GM18907 (cell line): ENCODE measurements around the gene MARCHF2.

ENCODE experiments used
- ATAC-seq: cut with Tn5 transposase; IDR thresholded peaks from one replicate; pipeline ENCODE4 v1.9.1; 2021; ENCODE audit warnings: mild to moderate bottlenecking, moderate library complexity; ENCODE audit not compliant: unreplicated experiment

Gene MARCHF2

DNA sequence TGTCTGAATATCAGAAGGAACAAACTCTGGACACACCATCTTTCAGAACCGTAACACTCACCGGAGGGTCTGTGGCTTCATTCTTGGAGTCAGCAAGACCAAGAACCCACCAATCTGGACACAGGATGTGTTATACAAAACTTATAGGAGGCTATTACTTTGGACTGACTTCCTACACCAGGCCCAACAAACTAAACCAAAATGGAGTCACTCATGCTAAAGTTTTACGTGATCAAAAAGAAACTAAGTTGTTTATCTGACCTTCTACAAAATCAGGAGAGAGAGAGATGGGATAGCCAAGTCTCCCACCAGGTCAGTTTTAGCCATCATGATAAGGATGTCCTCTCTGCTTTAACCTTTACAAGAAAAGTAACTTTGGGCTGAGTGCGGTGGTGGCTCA lies 26.1 kb upstream of the MARCHF2 start:
- no peak for ATAC-seq

DNA sequence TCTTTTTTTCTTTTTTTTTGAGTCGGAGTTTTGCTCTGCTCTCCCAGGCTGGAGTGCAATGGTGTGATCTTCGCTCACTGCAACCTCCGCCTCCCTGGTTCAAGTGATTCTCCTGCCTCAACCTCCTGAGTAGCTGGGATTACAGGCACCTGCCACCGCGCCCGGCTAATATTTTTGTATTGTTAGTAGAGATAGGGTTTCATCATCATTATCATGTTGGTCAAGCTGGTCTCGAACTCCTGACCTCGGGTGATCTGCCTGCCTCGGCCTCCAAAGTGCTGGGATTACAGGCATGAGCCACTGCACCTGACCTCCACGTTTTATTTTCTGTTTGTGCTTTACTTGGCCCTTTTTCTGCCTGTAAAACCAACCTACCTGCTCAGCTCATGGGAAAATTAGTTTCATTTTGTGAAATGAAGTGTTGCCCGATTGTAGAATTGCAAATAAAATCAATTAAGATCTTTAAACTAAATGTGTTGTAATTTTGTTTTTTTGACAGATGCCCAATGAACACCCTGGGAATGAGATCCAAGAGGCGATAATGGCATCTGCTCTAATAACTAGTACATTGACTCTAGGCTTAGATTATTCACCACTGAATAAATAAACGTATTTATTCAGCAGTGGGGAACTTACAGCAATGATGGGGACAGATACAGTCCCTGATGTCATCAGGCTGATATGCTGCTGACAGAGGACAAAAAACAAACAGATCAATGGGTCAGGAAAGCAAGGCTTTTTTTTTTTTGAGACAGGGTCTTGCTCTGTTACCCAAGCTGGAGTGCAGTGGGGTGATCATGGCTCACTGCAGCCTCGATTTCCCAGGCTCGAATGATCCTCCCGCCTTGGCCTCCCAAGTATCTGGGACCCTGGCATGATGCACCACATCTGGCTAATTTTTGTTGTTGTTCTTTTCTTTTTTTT lies 25.2 kb upstream of the MARCHF2 start:
- no peak for ATAC-seq

DNA sequence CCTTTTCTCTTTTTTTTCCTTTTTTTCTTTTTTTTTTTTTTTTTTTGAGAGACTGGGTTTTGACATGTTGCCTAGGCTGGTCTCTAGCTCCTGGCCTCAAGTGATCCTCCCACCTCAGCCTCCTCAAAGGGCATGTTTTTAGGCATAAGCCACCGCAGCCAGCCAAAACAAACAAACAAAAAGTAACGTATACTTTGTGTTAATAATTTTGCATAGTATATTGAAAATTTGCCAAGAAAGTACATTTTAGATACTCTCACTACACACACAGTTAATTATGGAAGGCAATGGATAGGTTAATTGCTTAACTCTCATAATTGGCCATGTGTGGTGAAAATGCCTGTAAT lies 24.5 kb upstream of the MARCHF2 start:
- ATAC-seq: no peak

DNA sequence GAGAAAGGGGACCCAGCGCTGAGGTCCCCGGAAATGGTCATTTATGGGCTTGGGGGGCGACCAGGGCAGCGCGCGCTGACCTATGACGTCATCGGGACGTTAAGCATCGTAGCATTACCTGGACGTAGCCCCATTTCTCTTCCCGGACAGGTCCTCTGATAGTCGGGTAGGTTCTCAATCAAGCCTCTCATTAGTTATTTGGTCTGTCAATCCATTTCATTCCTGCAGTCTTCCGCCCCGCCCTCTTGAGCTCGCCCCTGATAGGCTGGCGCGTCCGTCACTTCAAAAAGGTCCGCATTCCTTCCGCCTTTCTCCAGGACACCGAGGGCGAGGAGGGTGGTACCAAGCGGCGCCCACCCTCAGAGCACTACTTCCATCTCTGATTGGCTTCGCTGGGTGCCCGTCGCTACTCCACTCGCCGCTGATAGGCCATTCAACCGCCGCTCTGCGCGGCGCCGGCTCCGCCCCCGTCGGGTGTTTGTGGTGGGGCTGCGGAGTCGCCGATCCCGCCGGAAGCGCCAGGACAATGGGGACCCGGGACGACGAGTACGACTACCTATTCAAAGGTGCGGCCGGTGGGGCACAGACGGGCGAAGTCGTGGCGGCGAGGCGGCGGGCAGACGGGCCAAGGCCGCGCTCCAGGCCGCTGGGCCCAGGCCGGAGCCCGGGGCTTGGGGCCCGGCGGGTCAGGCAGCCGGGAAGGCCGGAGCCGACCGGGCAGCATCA lies 23.1 kb upstream of the MARCHF2 start, which contains the start of gene RAB11B:
RAB11B (plus strand) TSS at position 470 of the 726 bp plus-strand sequence; CDS start at position 527, 57 bp downstream.
- ATAC-seq: peak; percentile 94

DNA sequence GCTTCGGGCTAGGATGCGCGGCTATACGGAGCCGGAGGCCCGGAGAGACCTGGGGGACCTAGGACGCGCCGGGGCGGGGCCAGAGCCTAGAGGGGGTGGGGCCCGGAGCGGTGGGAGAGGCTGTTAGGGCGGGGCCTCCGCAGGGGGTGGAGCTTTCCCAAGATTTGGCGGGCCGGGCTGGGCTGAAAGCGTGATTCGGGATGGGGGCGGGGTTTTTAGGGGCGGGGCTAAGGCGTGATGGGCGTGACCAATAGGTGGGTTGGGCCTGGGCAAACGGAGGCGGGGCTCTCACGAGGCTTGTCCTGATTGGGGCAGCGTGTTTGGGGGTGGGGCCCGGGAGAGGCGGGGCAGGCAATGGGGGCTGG lies 22.5 kb upstream of the MARCHF2 start:
- peak; percentile 50 for ATAC-seq

DNA sequence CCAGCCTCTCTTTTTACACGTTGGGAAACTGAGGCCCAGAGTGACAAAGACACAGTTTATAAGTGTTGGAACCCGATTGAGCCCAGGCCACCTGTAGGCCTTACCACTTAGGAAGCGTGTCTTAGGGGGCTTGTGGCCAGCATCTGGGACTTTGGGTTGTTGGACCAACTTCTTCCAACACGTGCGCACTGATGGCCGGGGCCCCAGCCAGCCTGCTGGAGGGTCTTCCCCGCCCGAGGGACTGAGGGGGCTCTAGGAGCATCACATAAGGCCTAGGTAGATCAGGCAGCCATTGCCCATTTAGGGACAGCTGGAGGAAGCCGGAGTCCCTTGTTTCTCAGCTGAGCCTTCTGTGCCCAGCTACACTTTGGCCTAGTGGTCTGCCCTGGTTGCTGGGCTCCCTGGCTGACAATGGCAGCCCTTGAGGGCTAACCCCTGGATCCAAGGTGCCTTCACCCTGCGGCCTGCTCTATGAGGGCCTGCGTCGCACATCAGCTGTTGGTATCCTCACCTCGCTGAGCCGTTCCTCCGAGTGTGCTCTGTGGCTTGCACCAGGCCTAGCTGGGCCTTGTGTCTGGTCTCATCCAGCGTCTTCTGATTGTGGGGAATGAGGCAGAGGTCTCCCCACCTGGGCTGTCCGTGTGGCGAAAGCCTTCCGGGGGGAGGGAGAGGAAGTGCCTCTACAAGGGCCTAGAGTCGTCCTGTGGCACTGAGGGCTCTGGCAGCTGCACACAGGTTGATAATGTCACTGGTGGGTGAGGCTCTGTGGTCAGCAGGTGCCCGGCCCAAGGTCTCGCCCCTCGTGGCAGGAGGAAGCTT lies 21.7 kb upstream of the MARCHF2 start:
- no peak for ATAC-seq

DNA sequence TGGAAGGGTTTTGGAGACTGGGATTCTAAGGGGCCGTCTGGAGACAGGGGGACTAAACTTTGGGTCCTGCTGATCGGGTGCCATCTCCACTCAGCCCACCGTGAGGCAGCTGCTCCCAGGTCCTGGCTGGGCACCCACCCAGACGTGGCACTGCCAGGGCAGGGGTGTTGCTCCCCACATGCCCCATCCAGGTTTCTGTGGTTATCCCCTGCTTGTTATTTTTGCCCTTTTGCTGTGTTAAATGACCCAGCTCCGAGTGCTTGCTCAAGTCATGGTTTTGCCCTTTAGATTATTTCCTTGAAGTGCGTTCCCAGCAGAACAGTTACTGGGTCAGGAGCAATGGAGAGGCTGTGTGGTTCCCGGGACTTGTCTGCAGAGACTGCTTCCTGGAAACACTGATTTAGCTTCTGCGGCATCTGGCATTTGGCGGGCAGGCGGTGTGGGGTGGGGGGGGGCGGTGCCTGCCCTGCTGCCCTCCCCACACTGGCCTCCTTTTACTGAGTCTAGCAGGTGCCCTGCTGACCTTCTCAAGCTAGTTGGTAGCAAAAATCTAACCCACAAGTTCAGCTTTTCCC lies 21.0 kb upstream of the MARCHF2 start:
- ATAC-seq: no peak

DNA sequence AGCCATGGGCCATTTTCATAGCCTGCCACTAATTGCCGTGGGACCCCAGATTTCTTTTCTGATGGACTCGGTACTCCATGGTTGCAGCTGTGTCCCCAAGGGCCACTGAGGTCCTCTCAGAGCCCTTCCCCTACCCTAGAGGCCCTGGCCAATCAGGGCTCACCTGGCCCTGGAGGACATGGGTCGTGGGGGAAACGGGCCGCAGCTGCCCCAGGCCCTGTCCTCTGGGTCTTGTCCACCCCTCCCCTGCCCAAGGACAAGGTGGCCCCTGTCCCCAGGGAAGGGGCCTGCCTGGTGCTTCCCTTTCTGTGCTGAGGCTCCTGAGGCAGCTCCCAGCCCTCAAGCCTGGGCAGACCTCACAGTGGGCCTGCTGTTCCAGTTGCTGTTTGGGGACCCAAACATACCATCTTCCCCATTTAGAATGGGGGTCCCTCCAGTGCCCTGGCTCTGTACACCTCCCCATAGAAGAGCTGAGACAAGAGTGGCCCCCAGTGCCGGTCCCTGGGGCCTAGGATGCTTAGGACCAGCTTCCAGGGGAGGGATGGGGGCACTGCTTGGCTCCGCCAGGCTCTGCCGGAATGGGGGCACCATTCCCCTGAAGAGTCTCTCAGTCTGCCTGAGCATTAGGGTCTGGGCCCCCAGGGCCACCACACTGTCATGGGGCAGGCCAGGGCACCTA lies 19.8 kb upstream of the MARCHF2 start:
- ATAC-seq: no peak

DNA sequence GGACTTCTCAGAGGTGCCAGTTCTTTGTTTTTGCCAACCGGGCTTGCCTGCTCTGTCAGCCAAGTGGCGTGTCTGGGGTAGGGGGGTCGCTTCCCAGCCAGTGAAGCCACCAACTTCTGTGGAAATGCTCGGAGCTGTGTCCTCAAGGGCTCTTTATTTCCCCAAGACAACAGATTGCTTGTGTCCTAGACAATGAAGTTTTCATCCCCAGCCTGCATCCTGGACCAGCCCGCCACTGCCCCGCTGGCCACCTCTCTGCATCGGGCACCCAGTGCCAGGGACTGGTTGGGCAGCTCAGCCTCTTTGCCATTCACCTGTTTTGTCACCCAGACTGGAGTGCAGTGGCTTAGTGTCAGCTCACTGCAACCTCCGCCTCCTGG lies 19.2 kb upstream of the MARCHF2 start:
- no peak for ATAC-seq

DNA sequence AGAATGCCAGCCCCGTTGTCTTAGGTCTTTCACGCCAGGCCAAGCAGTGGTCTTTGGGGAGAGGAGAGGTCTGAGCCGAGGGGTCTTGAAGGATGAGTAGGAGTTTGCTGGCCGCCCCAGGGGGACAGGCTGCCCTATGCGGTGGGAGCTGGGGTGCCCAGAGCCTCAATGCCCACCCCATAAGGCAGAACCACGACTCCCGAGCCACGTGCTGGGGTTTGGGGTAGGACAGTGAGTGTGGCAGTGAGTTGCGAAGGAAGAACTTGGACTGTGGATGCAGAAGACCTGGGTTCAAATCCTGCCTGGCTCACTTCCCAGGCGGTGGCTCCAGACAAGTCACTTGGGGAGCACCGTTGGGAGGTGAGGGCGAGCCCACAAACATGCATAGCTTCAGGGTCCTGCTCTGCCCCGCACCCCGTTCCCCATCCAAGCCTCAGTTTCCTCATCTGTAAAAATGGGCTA lies 17.5 kb upstream of the MARCHF2 start:
- ATAC-seq: no peak

DNA sequence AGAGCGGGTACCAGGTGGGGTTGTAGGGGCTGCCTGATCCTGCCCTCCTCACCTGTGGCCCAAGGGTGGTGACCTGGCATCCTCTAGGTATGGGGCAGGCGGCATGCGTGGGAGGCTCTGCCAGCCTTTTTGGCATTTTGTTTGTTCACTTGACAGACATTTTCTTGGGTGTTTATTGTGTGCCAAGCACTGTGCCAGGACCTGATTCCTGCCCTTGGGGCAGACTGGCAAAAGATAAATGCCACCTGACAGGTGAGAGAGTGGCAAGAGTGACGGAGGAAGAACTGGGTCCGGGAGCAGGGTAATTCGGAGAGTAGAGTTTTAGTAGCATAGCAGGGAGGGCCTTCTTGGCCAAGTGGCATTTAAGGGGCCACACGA lies 16.9 kb upstream of the MARCHF2 start:
- ATAC-seq: no peak

DNA sequence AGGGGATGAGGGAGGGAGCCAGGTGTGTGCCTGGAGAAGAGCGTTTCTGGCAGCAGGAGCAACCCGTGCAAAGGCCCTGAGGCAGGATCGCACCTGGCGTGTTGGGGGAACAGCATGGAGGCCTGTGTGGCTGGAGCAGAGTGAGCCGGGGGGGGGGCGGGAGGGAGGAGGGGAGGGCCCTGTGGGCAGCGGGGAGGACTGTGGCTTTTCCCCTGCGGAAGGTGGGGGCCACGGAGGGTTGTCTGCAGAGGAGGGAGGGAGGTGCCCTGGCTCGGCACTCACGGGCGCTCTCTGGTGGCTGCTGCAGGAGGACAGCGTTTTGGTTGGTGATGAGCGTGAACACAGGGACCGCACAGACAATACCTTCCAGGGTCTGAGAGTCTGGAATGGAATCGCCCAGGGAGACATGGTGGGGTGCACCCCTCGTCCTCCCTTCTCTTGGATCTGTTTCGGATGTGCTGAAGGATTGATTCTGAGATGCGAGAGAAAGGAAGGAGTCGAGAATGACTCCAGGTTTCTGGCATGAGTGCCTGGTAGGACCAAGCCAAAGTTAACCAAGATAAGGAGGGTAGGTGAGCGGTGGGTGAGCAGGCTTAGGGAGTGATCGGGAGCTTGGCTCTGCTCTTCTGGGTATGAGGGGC lies 16.4 kb upstream of the MARCHF2 start:
- no peak for ATAC-seq

DNA sequence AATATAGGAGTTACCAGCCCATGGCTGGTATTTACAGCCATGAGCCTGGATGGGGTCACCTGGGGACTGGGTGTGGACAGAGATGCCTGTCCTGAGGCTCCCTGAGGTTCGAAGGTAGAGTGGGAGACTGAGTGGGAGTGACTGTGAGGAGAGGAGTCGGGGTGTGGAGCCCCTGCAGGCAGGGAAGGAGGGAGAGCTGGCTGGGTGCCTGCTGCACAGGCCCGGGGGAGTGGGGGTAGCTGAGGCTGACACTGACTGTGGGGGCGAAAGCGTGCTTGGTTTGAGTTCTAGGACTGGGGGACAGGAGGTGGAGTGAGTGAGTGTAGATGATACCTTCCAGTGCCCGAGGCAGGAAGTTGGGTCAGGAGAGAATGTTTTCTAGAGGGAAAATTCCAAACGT lies 15.8 kb upstream of the MARCHF2 start:
- ATAC-seq: no peak

DNA sequence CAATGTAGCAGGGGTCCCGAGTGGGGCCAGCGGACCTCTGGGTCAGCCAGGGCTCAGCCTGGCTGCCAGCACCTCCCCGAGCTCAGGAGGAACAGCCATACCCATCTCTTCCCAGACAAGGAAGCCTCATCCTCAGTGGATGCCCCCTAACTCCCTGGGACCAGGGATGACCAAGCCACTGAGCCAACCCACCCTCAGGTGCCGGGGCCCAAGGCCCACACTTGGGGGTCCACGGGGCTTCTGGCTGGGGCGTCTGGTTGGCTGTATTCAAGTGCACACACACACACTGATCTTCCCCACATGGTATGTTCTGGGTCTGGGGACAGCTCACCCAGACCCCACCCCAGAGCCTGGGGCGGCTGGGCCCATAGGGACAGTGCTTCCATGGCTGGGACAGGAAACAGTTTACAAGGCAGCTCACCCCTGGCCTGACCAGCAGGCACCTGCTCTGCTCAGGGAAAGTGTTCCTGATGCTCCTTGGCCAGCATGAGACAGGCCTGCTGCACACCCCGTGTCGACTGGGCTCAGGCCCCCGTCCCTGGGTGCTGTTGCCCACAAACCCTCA lies 15.3 kb upstream of the MARCHF2 start:
- ATAC-seq: no peak

DNA sequence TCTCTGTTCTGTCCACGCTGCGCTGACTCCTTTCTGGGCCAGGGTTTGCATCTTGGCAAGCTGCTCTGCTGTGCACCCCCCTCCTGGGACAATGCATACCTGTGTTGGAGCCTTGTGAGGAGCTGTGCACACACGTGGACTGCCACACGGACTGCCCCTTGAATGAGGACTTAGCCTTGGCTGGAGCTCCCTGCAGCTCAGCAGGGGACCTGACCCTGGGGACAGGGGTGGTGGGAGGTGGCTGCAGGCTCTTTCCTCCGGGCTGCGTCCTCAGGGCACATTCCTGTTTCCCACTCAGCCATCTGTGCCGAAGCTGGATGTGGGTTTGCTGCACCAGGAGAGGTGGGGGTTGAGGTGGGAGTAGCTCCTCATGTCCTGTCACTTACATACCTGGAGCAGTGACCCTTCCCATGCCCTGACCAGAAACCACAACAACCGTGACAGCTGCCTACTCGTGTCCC lies 14.8 kb upstream of the MARCHF2 start:
- no peak for ATAC-seq

DNA sequence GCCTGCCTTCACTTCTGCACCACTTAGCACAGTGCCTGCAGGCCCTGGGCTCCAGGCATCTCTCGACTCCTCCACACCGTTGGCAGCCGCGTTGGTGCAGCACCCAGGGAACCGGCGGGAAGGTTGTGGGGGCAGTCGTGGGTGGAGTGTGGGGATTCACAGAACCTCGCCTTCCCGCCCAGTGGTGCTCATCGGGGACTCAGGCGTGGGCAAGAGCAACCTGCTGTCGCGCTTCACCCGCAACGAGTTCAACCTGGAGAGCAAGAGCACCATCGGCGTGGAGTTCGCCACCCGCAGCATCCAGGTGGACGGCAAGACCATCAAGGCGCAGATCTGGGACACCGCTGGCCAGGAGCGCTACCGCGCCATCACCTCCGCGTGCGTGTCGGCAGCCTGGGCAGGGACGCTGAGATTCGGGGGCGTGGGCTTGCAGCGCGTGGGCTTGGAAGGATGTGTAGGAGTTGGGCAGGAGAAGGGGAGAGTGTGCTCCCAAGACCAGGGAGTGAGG lies 13.4 kb upstream of the MARCHF2 start:
- ATAC-seq: no peak

DNA sequence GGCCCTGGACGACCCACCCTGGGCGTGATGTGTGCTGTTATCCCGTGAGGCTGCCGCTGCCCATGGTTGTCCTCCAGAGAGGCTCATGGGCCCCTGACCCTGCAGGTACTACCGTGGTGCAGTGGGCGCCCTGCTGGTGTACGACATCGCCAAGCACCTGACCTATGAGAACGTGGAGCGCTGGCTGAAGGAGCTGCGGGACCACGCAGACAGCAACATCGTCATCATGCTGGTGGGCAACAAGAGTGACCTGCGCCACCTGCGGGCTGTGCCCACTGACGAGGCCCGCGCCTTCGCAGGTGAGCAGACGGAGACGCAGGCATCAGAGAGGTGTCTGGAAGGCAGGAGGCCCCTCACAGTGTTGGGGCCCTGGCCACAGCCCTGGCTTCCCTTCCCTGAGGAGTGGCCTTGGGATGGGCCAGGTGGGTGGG lies 11.1 kb upstream of the MARCHF2 start:
- ATAC-seq: no peak

DNA sequence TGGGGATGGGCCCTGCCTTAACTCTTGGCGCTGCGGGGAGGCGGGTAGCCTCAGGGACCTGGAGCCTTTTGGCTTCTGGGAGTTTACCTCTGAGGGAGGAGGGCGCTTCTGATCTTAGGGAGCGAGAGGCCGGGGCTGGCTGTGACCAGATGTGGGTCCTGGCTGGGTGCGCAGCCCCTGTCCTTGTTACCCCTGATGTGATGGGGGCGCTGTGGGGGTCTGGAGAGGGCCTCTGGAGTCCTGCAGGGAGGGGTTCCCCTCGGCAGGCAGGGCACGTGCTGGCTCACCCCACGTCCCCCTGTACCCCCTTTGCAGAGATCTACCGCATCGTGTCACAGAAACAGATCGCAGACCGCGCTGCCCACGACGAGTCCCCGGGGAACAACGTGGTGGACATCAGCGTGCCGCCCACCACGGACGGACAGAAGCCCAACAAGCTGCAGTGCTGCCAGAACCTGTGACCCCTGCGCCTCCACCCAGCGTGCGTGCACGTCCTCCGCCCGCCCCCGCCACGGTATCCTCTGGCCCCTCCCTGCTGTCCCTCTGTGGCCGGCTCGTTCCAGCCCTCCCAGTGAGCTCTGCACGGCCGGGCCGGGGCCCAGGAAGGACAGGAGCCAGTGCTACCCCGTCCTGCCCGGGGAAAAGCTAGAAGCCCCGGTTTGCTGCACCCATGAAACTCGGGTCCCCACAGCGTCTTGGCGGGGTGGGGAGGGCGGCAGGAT lies 9.8 kb upstream of the MARCHF2 start:
- no peak for ATAC-seq

DNA sequence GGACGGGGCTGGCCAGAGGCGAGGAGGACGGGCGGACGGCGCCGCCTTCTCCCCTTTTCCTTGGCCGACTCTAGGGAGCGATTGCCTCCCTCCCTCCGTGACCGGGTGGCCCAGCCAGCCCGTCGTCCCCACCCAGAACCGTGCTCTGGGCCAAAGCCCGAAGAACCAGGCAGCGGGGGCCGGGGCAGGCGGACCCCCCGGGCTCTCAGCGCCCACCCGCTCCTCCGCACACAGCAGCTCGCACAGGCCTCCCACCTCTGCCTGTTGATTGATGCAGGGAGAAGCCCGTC lies 9.3 kb upstream of the MARCHF2 start:
- no peak for ATAC-seq
